ENCODE data around the gene SLC9A3.

SLC9A3 gene

GRCh38 chr5:438481-438981 is 85.7 kb downstream of the SLC9A3 start:
- DNase-seq: no peak

GRCh38 chr5:437281-437771 is 86.9 kb downstream of the SLC9A3 start:
- no peak for DNase-seq

- DNase-seq: no peak
Observed at GRCh38 chr5:436641-436975, 87.6 kb downstream of the SLC9A3 start.

- DNase-seq: no peak
Observed at GRCh38 chr5:435961-436640, 88.1 kb downstream of the SLC9A3 start.

DNA sequence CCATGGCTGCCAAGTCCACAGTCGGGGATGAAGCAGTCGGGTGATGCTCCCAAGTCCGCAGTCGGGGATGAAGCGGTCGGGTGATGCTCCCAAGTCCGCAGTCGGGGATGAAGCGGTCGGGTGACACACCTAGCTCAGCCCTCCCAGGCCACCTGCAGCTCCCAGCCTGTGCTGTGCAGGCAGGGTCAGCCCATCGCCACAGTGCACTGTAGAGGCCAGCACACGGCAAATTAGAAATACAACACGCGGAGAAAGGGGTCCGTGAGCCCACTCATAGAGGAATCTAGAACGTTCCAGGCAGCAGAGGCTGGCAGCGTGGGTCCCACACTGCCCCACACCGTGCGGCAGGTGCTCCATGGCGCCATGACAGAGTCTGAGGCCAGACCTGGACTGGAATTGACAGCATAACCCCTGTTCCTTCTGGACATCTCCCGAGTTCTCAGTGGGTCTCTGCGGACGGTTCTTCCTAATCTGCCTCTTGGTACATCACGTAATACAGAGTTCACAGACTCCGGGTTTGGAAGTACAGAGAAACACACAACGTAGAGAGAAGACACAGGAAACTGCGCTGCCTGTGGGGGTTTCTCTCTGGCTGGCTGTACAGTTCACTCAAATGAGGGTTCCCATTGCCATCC is 89.0 kb downstream of the SLC9A3 start:
- DNase-seq: no peak

DNA sequence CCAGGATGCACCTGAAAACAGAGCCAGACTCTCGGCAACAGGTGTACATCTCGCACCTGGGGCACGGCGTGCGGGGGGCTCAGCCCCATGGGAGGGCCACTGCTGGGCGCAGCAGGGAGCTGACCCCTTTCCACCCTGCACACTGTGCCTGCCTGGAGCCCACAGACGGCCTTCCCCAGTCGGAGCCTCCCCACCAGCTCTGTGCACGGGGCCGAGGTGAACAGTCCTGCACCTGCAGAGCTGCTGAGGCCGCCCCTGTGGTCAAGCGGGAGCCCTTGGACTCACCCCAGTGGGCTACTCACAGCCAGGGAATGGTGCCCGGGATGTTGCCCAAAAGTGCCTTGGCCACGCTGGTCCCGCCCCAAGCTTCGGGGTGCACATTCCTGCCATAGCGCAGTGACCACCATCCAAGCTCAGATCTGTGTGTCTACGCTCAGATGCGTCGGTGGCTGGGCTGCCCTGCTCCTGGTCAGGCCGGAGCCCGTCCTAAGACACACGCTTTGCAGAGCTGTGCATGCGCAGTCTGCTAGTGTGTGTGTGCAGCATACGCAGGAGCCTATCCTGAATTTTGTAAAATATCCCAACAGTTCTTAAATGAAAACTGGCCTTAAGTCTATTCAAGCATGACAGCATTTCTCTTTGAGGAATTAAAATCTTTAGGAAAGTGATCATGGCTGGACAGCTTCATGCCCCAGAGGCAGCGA is 89.7 kb downstream of the SLC9A3 start:
- no peak for DNase-seq

GRCh38 chr5:433836-434235 is 90.4 kb downstream of the SLC9A3 start:
- no peak for DNase-seq

DNA sequence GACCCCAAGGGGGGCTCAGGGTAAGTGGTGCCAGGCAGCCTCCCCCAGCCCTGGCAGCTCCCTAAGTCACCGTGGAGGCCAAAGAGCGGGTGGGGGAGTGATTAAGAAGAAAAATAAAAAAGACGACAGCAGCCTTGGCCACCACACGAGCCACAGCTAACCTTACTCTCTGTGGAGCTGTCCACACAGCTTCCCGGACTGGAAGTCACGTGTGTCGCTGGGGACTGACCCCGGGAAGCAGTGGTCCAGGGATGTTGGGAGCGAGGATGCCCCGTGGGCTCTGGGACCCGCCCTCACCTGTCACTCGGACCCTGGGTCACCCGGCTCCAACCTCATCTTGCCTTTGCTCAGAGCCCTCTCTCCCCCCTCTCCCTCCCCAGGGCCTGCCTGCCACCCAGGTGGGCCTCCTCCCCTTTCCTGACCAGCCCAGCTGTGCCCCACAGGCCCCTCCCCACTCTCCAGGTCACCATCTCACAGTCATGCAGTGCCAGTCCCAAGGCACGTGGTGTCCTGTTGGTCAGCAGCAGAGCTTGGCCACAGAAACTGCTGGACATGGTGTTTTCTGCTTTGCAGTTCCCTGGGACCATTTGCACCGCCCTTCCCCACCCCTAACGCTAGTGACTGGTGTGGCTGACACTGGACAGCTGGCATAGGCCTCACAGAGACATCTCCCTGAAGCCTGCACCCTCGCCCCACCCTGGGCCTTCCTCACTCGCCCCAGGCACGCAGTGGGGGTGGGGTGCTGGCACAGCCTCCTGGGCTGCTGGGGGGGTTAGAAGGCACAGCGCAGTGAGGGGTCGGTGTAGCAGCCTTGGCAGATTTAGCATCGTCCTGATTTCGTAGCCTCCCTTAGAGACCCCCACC is 91.1 kb downstream of the SLC9A3 start:
- DNase-seq: no peak

GRCh38 chr5:432201-432927 is 91.9 kb downstream of the SLC9A3 start:
- no peak for DNase-seq

DNA sequence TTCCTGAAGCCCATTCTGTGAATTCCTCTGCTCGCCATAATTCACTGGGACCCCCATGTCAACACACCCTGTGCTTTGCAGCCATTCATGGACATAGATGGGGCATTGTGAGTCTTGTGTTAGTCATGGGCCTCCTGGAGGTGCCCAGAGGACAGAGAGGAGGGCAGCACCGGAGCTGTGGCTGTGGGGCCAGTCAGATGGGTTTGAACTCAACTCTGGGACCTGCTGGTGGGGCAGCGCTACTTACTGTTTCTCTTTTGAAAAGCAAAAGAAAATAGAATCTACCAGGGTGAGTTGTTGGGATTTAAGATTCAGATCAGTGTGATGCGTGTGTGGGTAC is 92.6 kb downstream of the SLC9A3 start:
- DNase-seq: no peak

DNA sequence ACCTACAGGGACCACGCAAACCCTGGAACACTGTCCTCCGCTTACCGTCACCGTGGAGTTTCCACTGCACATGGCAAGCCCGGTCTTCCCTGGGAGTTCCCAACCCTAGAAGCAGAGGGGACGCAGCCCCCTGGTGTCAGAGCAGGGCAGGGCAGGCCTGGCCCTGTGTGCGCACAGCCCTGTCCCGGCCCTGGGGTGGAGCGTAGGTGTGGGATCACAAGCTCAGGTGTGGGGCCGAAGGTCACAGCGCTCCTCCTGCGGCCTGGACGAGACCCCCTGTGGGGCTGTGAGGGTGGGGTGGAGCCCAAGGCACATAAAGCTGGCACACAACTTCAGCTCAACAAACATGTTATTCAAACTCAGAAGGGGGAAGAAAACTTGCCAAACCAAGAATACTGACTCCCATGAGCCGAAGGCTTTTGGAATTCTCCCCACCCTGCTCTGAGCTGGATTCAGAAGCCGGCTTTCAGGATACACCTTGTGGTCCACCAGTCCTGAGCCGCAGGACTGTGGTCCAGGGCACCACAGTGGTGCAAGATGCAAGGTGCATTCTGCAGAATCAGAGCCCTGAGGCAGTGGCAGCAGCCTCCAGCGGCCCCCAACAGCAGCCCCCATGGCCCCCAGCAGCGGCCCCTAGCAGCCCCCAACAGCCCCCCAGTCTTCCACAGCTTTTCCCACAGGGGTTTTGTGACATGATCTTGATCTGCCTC is 93.1 kb downstream of the SLC9A3 start:
- no peak for DNase-seq

DNA sequence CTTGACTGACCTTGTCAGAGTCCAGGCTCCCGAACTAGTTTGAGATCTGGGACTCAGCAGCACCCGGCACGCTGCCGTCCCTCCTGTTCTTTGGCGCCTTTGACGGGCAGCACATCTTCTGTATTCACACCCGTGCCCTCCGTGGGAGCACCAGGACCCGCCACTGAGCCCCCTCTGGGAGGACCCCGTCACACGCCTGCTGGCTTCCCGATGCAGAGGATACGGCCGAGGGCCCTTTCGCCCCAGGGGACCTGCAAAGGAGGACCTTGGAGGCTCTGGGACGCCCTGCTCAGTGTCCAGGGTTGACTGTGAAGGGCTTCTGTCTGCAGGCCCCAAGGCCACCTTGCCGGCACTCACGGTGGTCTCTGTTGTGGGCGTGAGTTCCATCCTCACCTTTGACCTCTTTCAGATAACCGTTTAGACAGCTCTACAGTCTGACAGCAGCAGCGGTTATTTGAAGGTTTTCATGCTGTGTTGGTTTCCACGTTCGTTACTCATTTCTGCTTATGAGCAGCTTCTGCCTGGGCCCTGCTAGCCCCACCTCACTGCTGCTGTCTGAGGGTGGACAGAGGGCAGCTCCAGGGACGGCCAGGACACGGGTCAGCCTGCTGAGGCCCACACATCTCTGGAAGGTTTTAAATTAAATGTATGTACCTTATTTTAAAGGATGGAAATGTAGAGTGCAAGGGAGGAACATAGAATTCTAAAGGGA is 93.9 kb downstream of the SLC9A3 start:
- no peak for DNase-seq

- no peak for DNase-seq
Observed at GRCh38 chr5:429453-430188, 94.6 kb downstream of the SLC9A3 start.

DNA sequence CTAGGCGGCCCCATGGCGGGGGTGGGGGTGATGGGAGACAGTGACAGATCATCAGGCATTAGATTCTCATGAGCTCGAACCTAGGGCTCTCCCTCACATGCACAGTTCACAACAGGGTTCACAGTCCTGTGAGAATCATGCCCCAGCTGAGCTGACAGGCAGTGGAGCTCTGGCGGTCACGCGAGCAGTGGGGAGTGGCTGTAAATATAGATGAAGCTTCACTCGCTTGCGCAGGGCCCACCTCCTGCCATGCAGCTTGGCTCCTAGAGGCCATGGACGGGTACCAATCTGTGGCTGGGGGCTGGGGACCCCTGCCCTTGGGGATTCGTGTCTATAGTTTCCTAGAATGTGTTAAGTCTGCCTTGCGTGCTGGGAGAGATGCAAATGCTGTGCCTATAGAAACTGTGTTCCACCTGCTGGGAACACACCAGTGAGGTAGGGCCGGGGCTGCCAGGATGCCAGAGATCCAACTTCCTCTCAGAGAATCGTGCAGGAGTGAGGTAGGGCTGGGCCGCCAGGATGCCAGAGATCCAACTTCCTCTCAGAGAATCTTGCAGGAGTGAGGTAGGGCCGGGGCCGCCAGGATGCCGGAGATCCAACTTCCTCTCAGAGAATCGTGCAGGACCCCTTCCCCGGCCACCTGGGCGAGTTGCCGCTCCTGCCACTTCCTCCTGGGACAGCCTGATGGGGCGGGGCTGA is 95.3 kb downstream of the SLC9A3 start:
- DNase-seq: no peak

DNA sequence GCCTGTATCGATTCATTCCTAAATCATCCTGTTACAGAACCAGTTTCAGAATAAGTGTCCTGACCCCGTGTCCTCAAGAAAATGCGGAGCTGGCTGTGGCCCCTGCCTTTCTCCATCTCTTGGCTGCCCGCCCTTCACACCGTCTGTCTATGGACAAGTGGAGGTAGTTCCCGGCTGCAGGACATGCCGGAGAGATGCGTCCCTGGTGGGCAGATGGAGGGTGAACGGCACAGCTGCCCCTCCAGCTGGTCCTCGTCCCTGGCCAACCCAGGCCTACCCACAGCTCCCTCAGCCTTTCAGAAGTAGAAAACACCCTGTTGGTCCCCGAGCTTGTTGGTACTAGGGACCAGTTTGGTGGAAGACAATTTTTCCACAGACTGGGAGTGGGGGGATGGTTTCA is 96.0 kb downstream of the SLC9A3 start:
- no peak for DNase-seq

GRCh38 chr5:427415-428087 is 96.7 kb downstream of the SLC9A3 start:
- no peak for DNase-seq

- DNase-seq: no peak
Observed at GRCh38 chr5:426392-426976, 97.8 kb downstream of the SLC9A3 start.

- DNase-seq: no peak
Observed at GRCh38 chr5:425714-426113, 98.5 kb downstream of the SLC9A3 start.

All from NCI-H187 treated with DMSO at 0.1 percent for 48 hours (cell line).